NCI-H146 (cell line): ENCODE results near the gene GNGT1.

ENCODE experiments used
- DNase-seq: peaks from one replicate; lab custom pipeline; 2025; lab: John Stamatoyannopoulos, UW

Gene GNGT1

DNA sequence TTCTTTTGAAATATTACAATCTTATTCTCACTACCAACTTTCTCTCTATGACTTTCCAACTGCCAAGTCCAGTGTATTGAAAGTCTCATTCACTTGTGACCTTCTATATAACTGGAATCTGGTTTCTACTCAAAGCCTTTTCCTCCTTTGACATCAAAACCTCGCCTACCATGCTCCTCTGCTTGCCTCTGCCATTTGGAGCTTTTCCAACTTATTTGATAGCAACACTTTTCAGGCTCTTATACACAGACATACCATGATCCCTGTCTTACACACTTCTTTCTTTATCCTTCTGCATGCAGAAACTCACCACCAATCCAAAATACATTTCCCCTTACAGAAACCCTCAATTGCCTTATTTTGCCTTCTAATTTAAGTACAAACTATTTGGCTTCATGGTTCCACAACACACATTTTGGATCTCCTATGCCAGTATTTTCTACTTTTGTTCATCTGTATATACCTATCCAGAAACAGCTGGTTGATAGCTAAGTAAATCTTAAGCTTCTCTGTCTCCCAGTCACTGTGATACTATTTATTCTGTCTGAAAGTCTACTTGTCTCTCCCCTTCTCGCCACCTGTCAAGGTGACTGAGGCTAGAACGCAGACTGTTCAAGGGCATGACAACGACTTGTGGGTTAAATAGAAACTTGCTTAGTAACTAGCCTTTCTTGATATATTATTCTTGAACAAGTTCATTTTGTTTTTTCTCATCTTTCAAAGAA is 37.6 kb downstream of the GNGT1 start:
- DNase-seq: no peak

DNA sequence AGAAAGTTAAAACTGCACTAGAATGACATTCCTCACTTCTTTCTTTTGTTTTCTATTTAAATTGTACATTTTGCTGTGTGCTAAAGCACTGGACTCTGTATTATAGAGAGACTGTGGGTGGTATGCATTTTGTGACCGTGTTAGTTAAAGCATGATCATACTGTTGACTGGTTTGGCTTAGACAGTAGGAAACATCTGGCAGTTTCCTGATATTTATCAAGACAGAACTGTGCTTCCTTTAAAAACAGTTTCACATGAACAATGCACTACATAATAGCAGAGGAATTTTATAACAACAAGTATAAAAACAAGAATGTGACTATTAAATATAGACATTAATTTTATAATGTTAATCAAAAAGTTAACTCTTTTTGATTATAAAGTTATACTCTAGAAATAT is 38.3 kb downstream of the GNGT1 start:
- DNase-seq: no peak

DNA sequence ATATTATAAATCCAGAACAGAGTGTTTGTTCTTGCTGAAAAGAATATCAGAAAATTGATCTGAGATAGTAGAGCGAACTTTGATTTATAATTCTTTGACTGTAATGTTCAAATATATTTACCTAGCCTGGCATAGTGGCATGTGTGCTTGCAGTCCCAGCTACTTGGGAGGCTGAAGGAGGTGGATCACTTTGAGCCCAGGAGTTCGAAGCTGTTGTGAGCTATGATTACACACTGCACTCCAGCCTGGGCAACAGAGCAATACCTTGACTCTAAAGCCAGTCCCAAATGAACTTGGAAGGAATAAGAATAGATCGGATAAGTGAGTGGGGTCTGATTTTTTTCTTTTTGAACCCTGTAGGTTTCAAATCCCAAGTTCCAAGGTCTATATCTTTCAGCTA is 38.7 kb downstream of the GNGT1 start:
- no peak for DNase-seq

DNA sequence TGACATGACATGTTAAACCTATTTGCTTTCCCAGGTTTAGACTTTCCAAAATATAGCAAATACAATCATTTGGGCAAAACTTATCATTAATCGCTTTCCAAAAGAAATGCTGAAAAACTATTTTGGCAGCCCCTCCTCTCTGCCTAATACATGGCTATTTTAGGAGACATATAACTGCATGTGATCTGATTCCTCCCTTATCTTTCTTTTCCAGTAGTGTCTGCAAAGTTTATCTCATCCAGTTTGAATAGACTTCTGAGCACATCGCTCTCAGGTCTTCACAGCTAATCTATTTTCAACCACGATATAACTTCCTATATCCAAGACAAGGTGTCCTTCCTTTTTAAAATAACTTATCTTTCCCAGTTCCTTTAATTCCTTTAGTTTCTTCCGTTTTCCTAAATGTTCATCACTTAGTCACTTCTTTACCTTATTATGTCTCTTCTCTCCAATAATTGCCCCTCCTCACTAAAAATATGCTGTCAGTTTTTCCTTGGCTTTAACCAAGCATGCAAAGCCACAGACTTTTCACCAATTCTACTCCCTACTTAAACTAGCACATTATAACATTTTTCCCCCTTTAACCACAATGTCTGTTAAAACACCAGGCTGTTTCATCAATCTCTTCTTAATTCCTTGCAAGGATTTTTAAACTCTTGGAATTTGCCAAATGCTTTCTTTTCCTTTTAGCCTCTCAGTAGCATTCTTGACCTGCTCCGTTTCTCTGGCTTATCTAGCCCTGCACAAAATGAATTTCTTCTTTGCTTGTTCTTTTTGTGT is 39.6 kb downstream of the GNGT1 start:
- no peak for DNase-seq

DNA sequence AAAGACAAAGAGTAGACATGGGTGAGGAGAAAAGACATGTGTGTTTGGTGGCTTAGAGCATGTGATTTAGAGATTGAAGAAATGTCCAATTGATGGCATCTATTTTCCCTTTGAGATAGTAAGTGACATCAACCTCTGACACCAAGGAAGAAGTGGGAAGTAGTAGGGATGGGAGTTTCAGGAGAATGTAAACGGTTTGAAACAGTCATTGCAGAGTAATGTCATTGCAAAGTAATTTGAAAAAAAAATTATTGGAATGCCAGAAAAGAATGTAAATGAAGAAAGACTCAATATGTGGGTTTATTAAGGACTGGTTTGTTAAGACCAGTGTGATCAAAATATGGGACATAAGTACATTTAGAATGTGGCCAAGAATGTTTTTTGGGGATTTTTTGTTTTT is 41.7 kb downstream of the GNGT1 start:
- DNase-seq: no peak

DNA sequence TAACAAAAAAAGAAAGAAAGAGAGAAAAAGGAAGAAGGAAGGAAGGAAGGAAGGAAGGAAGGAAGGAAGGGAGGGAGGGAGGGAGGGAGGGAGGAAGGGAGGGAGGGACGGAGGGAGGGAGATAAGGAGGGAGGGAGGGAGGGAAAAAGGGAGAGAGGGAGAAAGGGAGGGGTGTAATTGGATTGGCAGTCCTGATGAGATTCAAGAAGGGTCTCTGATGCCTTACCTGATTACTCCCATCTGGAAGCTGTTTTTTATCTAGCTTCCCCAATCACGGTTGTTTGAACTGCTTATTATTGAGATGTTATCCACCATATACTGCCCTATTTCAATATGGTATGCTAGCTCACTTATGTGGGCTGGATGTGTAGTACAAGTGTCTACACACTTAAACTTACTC is 42.5 kb downstream of the GNGT1 start:
- no peak for DNase-seq

DNA sequence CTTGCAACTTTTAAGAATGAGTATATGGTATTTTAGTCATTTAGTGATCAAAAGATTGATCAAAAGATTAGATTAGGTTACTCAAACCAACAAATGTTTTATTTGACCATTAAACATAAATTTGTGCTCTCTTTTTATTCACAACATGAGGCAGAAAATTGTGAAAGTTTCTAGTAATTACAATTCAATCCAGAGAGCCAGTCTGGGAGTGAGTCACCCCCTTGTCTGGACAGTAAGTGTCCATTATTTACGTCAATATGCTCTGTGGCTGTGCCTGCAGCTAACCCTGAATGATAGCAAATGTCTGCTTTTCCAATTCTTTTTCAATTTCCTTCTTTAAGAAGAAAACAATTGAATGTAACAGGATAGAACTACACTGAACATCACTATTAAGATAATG is 43.1 kb downstream of the GNGT1 start:
- no peak for DNase-seq

DNA sequence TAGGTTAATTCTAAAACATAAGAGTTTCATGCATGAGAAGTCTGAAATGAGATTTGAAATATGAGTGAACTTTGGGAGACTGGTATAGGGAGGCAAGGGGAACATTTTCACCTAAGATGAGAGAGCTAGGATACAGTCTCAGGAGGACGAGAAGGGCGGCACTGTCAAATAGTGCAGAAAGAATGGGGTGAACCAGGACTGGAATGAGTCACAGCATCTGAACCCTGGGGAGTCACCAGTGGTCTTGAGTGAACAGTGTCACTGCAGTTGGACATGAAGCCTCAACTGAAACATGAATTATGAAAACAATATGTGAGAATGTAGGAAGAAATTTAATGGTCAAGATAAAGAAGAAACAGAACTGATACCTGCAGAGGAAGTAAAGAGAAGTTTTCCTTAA is 48.9 kb downstream of the GNGT1 start:
- no peak for DNase-seq

DNA sequence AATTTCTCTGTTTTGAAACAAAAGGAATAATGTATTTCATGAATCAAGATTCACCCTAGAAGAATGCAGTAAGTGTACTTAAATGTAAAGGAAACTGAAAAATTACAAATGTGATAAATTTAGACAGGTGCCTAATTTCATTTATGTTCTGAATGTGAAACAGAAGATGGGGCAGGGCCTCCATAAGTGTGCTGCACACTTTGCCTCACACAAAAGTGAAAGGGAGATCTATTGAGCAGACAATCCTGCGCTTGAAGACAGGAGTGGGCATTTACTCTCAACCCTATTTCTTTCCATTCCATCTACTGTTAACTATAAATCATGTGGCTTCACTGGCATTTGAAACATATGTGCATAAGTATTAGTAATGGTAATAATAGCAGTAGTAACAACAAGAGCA is 51.4 kb downstream of the GNGT1 start:
- DNase-seq: no peak

DNA sequence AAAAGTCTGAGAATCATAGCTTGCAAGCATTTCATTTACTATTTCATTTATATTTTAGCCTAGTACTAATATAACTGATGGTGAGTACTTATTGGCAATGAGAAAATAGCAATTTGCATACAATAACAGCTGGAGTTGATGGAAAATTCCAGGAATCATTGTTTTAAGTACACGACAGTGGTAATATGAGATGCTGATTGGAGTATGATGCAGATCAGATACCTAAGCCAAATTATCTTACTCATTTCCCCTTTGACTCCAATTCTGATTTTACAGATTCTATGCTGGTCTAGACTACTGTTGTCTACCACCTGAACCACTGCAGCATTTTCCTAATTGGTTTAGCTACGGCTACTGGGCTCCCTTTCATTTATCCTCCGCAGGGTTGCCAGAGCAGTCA is 51.8 kb downstream of the GNGT1 start:
- no peak for DNase-seq

DNA sequence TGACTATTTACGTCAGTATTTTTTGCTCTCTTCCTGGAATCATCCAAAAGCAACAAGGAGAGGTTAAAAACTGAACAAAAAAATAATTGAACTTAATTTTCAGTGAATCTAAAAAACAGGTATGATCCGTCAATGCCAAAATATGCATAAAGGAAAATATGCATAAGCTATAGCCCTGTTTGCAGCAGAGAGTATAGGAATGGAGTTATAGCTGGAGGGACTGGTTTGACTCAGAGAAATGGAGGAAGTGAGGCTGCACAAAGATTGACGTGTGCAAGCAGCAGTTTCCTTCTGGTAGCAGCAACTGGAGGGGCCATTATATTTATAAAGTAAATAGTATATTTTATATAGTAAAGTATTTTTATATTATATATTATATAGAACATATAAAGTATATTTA is 52.3 kb downstream of the GNGT1 start:
- no peak for DNase-seq
